ENCODE measurements around the gene VWC2L. TPM values are rescaled to one million over a fixed set of nuclear protein-coding genes. Genes with fewer than 3 reads are reported as not detected.

Gene VWC2L
- not detected for total RNA-seq

GRCh38 chr2:214410918-214411554 is at the start of gene VWC2L:
TSS of gene VWC2L (plus strand) at chr2:214411054. CDS start at chr2:214414194, 3,140 bp downstream.
- H3K27me3 Mint-ChIP-seq, result no peaks in the 10 kb centered on the region
- POLR2A ChIA-PET, result no interaction called here
- no peaks in the 10 kb centered on the region for H3K9me3 Mint-ChIP-seq
- no peak within 1 kb of the TSS for H3K27ac Mint-ChIP-seq
- CTCF ChIA-PET, result no interaction called here
- no peaks in the 10 kb centered on the region for H3K4me1 Mint-ChIP-seq
- no peaks in the 10 kb centered on the region for H3K36me3 Mint-ChIP-seq (ENCODE audit: low read depth)
- H3K4me3 Mint-ChIP-seq, result no peak within 1 kb of the TSS
- peak; percentile 35 for DNase-seq

GRCh38 chr2:214361116-214361515 is 49.7 kb upstream of the VWC2L start:
- Mint-ChIP-seq H3K4me1 (no peaks in the 10 kb centered on the region), H3K27ac (no peak overlapping the region), H3K4me3 (no peak overlapping the region), H3K36me3 (ENCODE audit: low read depth) (no peaks in the 10 kb centered on the region), H3K27me3 (no peaks in the 10 kb centered on the region), H3K9me3 (peaks cover 3% of the 10 kb centered on the region)
- DNase-seq, result no peak
- CTCF ChIA-PET, result no interaction called here
- POLR2A ChIA-PET, result no interaction called here

GRCh38 chr2:214365549-214365948 is 45.3 kb upstream of the VWC2L start:
- no peak overlapping the region for H3K4me3 Mint-ChIP-seq
- no peak for DNase-seq
- ChIA-PET CTCF (no interaction called here), POLR2A (no interaction called here)
- H3K9me3 Mint-ChIP-seq, result peaks cover under 1% of the 10 kb centered on the region
- no peaks in the 10 kb centered on the region for H3K36me3 Mint-ChIP-seq (ENCODE audit: low read depth)
- H3K27ac Mint-ChIP-seq, result no peak overlapping the region
- no peaks in the 10 kb centered on the region for H3K4me1 Mint-ChIP-seq
- H3K27me3 Mint-ChIP-seq, result no peaks in the 10 kb centered on the region

DNA sequence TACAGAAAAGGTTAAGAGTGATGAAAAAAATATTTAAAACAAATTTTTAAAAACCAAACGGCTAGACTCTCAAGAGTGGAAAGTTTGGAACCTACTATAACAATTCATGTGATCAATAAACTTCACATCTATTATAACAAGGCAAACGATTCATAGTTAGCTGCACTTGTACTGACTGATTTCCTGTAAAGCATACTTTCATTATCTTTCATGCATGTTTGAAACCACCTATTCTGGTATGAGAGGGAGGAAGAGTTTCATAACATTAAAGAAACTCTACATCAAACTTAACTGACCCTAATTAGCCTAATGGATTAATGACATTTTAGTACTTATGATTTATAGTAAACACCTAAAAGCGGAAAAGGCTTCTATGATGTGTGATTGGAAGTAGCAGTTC is 43.7 kb upstream of the VWC2L start:
- H3K27ac Mint-ChIP-seq, result no peak overlapping the region
- ChIA-PET POLR2A (no interaction called here), CTCF (no interaction called here)
- no peak for DNase-seq
- no peaks in the 10 kb centered on the region for H3K4me1 Mint-ChIP-seq
- peaks cover 4% of the 10 kb centered on the region for H3K9me3 Mint-ChIP-seq
- no peaks in the 10 kb centered on the region for H3K27me3 Mint-ChIP-seq
- no peaks in the 10 kb centered on the region for H3K36me3 Mint-ChIP-seq (ENCODE audit: low read depth)
- no peak overlapping the region for H3K4me3 Mint-ChIP-seq

DNA sequence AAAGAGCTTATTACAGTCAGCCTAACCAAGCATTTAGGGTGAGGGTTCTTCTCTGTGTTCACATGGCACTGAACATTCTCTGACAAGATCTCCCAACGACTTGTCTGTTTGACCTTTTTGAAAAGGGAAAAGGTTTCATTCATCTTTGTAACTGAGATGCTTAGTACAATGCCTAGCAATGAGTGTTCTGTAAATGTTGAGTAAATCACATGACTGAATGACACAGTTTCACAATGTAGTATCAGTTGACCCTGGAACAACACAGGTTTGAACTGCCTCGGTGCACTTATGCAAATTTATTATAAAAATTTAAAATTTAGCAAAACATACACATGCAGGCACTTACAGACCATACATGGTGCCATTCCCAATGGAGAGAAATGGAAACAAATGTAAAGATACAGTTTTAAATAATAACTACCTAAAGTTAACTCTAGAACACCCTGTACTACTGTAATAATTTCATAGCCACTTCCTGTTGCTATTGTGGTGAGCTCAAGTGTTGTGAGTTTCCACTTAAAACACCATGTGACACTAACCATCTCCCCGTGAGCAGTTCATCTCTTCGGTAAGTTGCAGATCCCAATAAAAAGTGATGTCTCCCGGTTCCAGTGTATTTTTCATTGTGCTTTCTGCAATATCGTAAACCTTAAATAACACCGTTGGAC is 34.1 kb upstream of the VWC2L start:
- H3K4me3 Mint-ChIP-seq, result no peak overlapping the region
- no peak for DNase-seq
- no peaks in the 10 kb centered on the region for H3K36me3 Mint-ChIP-seq (ENCODE audit: low read depth)
- H3K27me3 Mint-ChIP-seq, result no peaks in the 10 kb centered on the region
- ChIA-PET CTCF (no interaction called here), POLR2A (no interaction called here)
- no peaks in the 10 kb centered on the region for H3K9me3 Mint-ChIP-seq
- H3K27ac Mint-ChIP-seq, result no peak overlapping the region
- no peaks in the 10 kb centered on the region for H3K4me1 Mint-ChIP-seq

DNA sequence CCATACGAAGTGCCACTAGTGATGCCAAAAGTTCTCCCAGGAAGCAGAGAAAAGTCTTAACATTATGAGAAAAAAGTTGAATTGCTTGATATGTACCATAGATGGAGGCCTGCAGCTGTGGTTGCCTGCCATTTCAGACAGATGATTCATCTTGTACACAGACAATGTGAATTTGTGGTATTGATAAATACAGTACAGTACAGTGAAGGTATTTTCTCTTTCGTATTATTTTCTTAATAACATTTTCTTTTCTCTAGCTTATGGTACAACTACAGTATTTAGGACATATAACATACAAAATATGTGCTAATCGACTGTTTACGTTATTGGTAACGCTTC is 33.6 kb upstream of the VWC2L start:
- ChIA-PET POLR2A (no interaction called here), CTCF (no interaction called here)
- DNase-seq, result no peak
- Mint-ChIP-seq H3K4me3 (no peak overlapping the region), H3K27me3 (no peaks in the 10 kb centered on the region), H3K36me3 (ENCODE audit: low read depth) (no peaks in the 10 kb centered on the region), H3K27ac (no peak overlapping the region), H3K4me1 (no peaks in the 10 kb centered on the region), H3K9me3 (no peaks in the 10 kb centered on the region)

DNA sequence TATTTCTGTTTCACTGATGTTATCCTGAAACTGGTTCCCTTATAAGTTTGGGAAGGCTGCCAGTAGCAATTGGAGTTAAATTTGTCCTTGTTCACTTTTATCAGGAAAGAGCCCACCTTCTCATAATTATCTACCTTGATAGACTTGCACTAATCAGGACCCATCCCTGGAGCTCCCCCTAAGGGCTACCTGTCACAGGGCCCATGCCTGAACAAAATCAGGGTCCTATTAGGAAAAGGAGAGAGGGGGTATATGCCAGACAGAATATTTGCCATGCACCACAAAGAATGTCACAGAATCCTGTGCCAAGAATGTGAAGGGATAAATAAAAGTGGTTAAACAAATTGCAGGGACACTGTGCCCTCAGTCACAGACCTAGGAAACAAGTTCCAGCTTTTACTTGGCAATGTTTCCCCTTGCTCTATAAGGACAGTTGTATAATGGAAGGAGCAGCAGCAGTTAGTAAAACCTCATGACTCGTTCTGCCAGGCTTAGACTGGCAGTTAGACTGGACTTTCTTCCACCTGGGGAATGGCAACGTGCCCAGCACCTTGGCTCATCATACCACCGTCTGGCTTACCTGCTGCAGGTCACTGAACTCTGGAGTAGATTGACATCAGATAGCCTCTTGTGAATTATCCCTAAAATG is 32.3 kb upstream of the VWC2L start:
- no peaks in the 10 kb centered on the region for H3K9me3 Mint-ChIP-seq
- CTCF ChIA-PET, result no interaction called here
- H3K36me3 Mint-ChIP-seq (ENCODE audit: low read depth), result no peaks in the 10 kb centered on the region
- no peak overlapping the region for H3K4me3 Mint-ChIP-seq
- POLR2A ChIA-PET, result no interaction called here
- H3K4me1 Mint-ChIP-seq, result no peaks in the 10 kb centered on the region
- H3K27ac Mint-ChIP-seq, result no peak overlapping the region
- H3K27me3 Mint-ChIP-seq, result no peaks in the 10 kb centered on the region
- DNase-seq, result no peak

DNA sequence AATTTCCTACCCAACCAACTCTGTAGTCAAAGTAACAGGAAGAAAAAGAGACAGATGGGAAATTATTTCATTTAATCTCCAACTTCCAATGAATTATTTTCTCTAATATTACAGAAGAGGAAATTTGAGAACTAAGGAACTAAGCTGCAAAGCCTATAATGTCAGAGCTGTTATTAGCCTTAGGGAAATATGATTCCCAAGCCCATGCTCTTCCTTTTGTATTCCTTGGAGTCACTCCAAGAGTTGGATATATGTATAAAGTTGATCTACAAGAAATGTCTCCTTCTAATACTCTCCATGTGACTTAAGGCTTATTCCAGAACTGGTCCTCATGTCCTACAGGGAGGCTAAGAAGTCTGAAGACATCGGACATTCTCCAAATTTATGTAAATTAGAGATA is 31.6 kb upstream of the VWC2L start:
- H3K27me3 Mint-ChIP-seq, result no peaks in the 10 kb centered on the region
- H3K36me3 Mint-ChIP-seq (ENCODE audit: low read depth), result no peaks in the 10 kb centered on the region
- H3K27ac Mint-ChIP-seq, result no peak overlapping the region
- ChIA-PET POLR2A (no interaction called here), CTCF (no interaction called here)
- no peaks in the 10 kb centered on the region for H3K9me3 Mint-ChIP-seq
- no peak overlapping the region for H3K4me3 Mint-ChIP-seq
- no peak for DNase-seq
- H3K4me1 Mint-ChIP-seq, result no peaks in the 10 kb centered on the region

- Mint-ChIP-seq H3K36me3 (ENCODE audit: low read depth) (no peaks in the 10 kb centered on the region), H3K27ac (no peak overlapping the region), H3K4me1 (no peaks in the 10 kb centered on the region), H3K27me3 (no peaks in the 10 kb centered on the region), H3K9me3 (no peaks in the 10 kb centered on the region), H3K4me3 (no peak overlapping the region)
- DNase-seq, result no peak
- ChIA-PET POLR2A (no interaction called here), CTCF (no interaction called here)
Observed at GRCh38 chr2:214380681-214381080, 30.2 kb upstream of the VWC2L start.

DNA sequence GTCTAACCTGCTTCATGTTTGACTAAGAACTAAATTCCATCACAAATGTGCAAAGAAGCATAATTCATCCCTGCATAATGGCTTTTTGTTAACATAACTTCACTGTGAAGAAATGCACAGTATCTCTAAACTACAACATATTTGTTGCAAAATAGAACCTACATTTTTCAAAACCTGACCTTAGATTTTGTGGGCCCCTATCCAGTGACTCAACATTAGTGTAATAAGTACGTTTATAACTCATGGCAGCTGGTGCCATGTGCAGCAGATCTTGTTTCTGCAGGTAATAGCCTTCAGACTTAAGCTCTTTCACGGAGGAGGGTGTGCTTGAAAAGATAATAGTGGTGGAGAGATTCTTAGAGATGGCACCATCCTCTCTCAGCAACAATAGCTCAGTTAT is 28.6 kb upstream of the VWC2L start:
- H3K9me3 Mint-ChIP-seq, result no peaks in the 10 kb centered on the region
- no peaks in the 10 kb centered on the region for H3K4me1 Mint-ChIP-seq
- DNase-seq, result no peak
- POLR2A ChIA-PET, result no interaction called here
- CTCF ChIA-PET, result no interaction called here
- H3K36me3 Mint-ChIP-seq (ENCODE audit: low read depth), result no peaks in the 10 kb centered on the region
- H3K27me3 Mint-ChIP-seq, result no peaks in the 10 kb centered on the region
- no peak overlapping the region for H3K4me3 Mint-ChIP-seq
- H3K27ac Mint-ChIP-seq, result no peak overlapping the region

- CTCF ChIA-PET, result no interaction called here
- no peaks in the 10 kb centered on the region for H3K36me3 Mint-ChIP-seq (ENCODE audit: low read depth)
- POLR2A ChIA-PET, result no interaction called here
Observed at GRCh38 chr2:214386720-214387119, 24.1 kb upstream of the VWC2L start.

GRCh38 chr2:214389334-214389733 is 21.5 kb upstream of the VWC2L start:
- ChIA-PET CTCF (no interaction called here), POLR2A (no interaction called here)
- no peaks in the 10 kb centered on the region for H3K4me1 Mint-ChIP-seq
- no peak overlapping the region for H3K4me3 Mint-ChIP-seq
- no peak overlapping the region for H3K27ac Mint-ChIP-seq
- no peaks in the 10 kb centered on the region for H3K9me3 Mint-ChIP-seq
- no peaks in the 10 kb centered on the region for H3K36me3 Mint-ChIP-seq (ENCODE audit: low read depth)
- H3K27me3 Mint-ChIP-seq, result no peaks in the 10 kb centered on the region
- DNase-seq, result no peak

More at GRCh38 chr2:214386720-214387119, 24.1 kb upstream of the VWC2L start:
- H3K27me3 Mint-ChIP-seq, result no peaks in the 10 kb centered on the region
- no peaks in the 10 kb centered on the region for H3K9me3 Mint-ChIP-seq
- H3K27ac Mint-ChIP-seq, result no peak overlapping the region
- no peak overlapping the region for H3K4me3 Mint-ChIP-seq
- DNase-seq, result no peak
- no peaks in the 10 kb centered on the region for H3K4me1 Mint-ChIP-seq

GRCh38 chr2:214393796-214394195 is 17.1 kb upstream of the VWC2L start:
- ChIA-PET POLR2A (no interaction called here), CTCF (no interaction called here)
- Mint-ChIP-seq H3K4me3 (no peak overlapping the region), H3K27ac (no peak overlapping the region), H3K27me3 (no peaks in the 10 kb centered on the region), H3K36me3 (ENCODE audit: low read depth) (no peaks in the 10 kb centered on the region), H3K4me1 (no peaks in the 10 kb centered on the region), H3K9me3 (no peaks in the 10 kb centered on the region)
- no peak for DNase-seq

DNA sequence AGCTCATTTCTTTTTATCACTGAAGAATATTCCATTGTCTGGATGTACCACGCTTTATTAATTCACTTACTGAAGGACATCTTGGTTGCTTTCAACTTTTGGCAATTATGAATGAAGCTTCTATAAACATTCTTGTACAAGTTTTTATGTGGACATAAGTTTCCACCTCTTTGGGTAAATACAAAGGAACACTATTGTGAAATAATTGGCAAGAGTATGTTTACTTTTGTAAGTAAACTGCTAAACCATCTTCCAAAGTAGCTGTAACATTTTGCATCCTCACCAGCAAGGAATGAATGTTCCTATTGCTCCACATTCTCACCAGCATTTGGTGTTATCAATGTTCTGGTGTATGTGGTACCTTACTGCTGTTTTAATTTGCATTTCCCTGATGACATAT is 15.8 kb upstream of the VWC2L start:
- no peaks in the 10 kb centered on the region for H3K27me3 Mint-ChIP-seq
- H3K4me3 Mint-ChIP-seq, result no peak overlapping the region
- H3K9me3 Mint-ChIP-seq, result no peaks in the 10 kb centered on the region
- CTCF ChIA-PET, result no interaction called here
- no peaks in the 10 kb centered on the region for H3K36me3 Mint-ChIP-seq (ENCODE audit: low read depth)
- no peak overlapping the region for H3K27ac Mint-ChIP-seq
- no peaks in the 10 kb centered on the region for H3K4me1 Mint-ChIP-seq
- POLR2A ChIA-PET, result no interaction called here
- DNase-seq, result no peak
